Esophagus muscularis mucosa (tissue), 4 donors: Measurements from ENCODE around the gene TNPO1. TPM values are rescaled to one million over a fixed set of nuclear protein-coding genes. Genes with fewer than 3 reads are reported as not detected.

Source experiments
- DNase-seq: peaks from one replicate; pipeline ENCODE4 v3.0.0-alpha.2; 2017; ENCODE audit errors: extremely low spot score
- H3K27ac ChIP-seq, 4 donors: fragments of 200-600 bp; sonication (generic); replicated peaks in 1 of 4; 1 replicate in 3 of 4; 2 replicates in 1 of 4; pipeline ENCODE4 v1.5.1; 2016 to 2019; ENCODE audit warnings: mild to moderate bottlenecking in 1 of 4
- H3K27me3 ChIP-seq, 4 donors: fragments of 200-600 bp; sonication (generic); one replicate each; pipeline versions ENCODE4 v1.5.1 to v1.6.0; 2016 to 2019
- H3K36me3 ChIP-seq, 4 donors: fragments of 200-600 bp; sonication (generic); one replicate each; pipeline ENCODE4 v1.5.1; 2016 to 2019
- H3K4me1 ChIP-seq, 4 donors: fragments of 200-600 bp; sonication (generic); one replicate each; pipeline ENCODE4 v1.5.1; 2016 to 2019
- H3K4me3 ChIP-seq, 4 donors: fragments of 200-600 bp; sonication (generic); 1 replicate in 2 of 4; 2 replicates in 2 of 4; pipeline ENCODE4 v1.5.1; 2016 to 2019; ENCODE audit warnings: mild to moderate bottlenecking in 4 of 4, moderate library complexity in 1 of 4
- H3K9me3 ChIP-seq, 4 donors: fragments of 200-600 bp; sonication (generic); 1 replicate in 3 of 4; 2 replicates in 1 of 4; pipeline ENCODE4 v1.5.1; 2016 to 2019
- EP300 ChIP-seq: sonication (generic); formaldehyde crosslinking; IDR thresholded peaks from one replicate; pipeline ENCODE4 v1.6.1; 2017; ENCODE audit warnings: antibody characterized with exemption
- POLR2A ChIP-seq: fragments of 450-650 bp; IDR thresholded peaks from one replicate; pipeline ENCODE4 v1.6.1; 2017; ENCODE audit warnings: antibody characterized with exemption, moderate library complexity, mild to moderate bottlenecking, low read depth
- POLR2AphosphoS5 ChIP-seq, 2 donors: sonication (generic); formaldehyde crosslinking; IDR thresholded peaks; one replicate each; pipeline ENCODE4 v1.6.1; 2017; ENCODE audit warnings: antibody characterized with exemption in 2 of 2
- WGBS: methylation state at CpG from one replicate; pipeline ENCODE4 v1.1.5; 2018; 5-methylcytosine and 5-hydroxymethylcytosine counted together
- intact Hi-C: fragments of 100-400 bp; cut with DNase I; formaldehyde crosslinking; loops from one replicate; pipeline ENCODE4 v1.15.1; 2023
- total RNA-seq, 4 donors: library from RNA; depleted of rRNA; stranded (reverse); fragments of >200 nt; gene quantifications; one replicate each; pipeline versions ENCODE4 v1.1.0 to v1.2.1, GENCODE V29; 2016
- TF ChIP-seq, protein P1 (sequence below), 3 experiments: fragments of 200-600 bp in 2 of 3; fragments of 450-650 bp in 1 of 3; sonication (generic) in 2 of 3; IDR thresholded peaks; one replicate each; pipeline ENCODE4 v1.5.1; 2017 to 2019; ENCODE audit warnings: antibody characterized with exemption in 3 of 3, mild to moderate bottlenecking in 2 of 3, moderate library complexity in 1 of 3

Gene TNPO1
- total RNA-seq, 4 donors from 2014 or later = 67.8 to 81.8 (median 71.3) TPM

DNA sequence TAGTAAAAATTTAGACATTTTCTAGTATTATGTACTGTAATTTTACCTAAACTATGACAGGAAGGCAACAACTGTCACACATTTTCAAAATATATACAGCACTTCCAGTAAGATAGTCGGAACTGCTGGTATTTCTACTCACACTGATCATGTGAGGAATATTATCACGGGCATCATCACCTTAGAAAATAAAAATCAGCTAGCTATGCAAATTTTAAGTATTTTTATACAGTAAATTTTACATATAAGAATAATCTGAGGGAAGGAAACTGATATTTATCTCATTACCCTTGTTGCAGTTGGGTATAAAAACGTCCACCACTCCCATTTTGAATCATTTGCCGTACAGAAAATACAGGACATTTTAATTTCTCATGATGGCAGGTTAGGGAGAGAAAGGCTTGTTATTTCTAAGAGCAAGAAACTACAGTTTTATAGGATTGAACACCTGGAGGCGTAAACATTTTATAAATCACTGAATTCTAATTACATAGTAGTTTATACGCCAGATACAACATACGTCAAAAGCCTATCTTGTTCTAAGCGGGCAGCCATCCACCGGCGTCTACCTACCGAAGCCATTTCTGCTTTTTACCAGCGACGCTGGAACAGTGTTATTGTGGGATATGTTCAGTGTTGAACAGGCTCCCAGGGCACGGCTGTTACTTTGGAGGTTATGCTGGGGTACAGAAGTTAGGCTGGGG is 729 bp upstream of the TNPO1 start:
- Histone ChIP-seq H3K9me3 (no peaks in the 10 kb centered on the region), H3K4me1 (peaks cover 11 to 33% (median 30%) of the 10 kb centered on the region in 4 donors), H3K4me3 (peak overlapping the region; percentile 71 to 91 (median 84)), H3K36me3 (no peaks in the 10 kb centered on the region), H3K27me3 (no peaks in the 10 kb centered on the region), H3K27ac (peak overlapping the region; percentile 94 to 99 (median 98))
- 3% methylated on average over 14 of the region's 14 CpGs for WGBS
- no peak for DNase-seq
- intact Hi-C loops = loop anchor here (5.0 kb wide), 2 partner anchors 203 to 448 kb away; no protein-coding TSS in a partner anchor
- TF ChIP-seq EP300 (no peak), POLR2A (no peak), POLR2AphosphoS5 (IDR thresholded peaks at IDR 0.05) (no peak)
- TF ChIP-seq, protein P1, sequence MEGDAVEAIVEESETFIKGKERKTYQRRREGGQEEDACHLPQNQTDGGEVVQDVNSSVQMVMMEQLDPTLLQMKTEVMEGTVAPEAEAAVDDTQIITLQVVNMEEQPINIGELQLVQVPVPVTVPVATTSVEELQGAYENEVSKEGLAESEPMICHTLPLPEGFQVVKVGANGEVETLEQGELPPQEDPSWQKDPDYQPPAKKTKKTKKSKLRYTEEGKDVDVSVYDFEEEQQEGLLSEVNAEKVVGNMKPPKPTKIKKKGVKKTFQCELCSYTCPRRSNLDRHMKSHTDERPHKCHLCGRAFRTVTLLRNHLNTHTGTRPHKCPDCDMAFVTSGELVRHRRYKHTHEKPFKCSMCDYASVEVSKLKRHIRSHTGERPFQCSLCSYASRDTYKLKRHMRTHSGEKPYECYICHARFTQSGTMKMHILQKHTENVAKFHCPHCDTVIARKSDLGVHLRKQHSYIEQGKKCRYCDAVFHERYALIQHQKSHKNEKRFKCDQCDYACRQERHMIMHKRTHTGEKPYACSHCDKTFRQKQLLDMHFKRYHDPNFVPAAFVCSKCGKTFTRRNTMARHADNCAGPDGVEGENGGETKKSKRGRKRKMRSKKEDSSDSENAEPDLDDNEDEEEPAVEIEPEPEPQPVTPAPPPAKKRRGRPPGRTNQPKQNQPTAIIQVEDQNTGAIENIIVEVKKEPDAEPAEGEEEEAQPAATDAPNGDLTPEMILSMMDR (IDR thresholded peaks at IDR 0.05) = no peak

- Histone ChIP-seq H3K36me3 (no peaks in the 10 kb centered on the region), H3K27ac (peak overlapping the region; percentile 94 to 99 (median 98)), H3K27me3 (no peaks in the 10 kb centered on the region), H3K4me1 (peaks cover 11 to 38% (median 34%) of the 10 kb centered on the region in 4 donors), H3K9me3 (no peaks in the 10 kb centered on the region), H3K4me3 (peak overlapping the region; percentile 71 to 91 (median 84))
- TF ChIP-seq, protein P1 (IDR thresholded peaks at IDR 0.05) = no peak
- TF ChIP-seq POLR2AphosphoS5 (IDR thresholded peaks at IDR 0.05) = peak in 1 of 2 donors; percentile 19
- intact Hi-C loops = loop anchor here (5.0 kb wide), 2 partner anchors 205 to 450 kb away; no protein-coding TSS in a partner anchor
- 0% methylated on average over 24 of the region's 24 CpGs for WGBS
- peak; percentile 94 for DNase-seq
Observed at GRCh38 chr5:72817076-72817481, 618 bp downstream of the TNPO1 start.

DNA sequence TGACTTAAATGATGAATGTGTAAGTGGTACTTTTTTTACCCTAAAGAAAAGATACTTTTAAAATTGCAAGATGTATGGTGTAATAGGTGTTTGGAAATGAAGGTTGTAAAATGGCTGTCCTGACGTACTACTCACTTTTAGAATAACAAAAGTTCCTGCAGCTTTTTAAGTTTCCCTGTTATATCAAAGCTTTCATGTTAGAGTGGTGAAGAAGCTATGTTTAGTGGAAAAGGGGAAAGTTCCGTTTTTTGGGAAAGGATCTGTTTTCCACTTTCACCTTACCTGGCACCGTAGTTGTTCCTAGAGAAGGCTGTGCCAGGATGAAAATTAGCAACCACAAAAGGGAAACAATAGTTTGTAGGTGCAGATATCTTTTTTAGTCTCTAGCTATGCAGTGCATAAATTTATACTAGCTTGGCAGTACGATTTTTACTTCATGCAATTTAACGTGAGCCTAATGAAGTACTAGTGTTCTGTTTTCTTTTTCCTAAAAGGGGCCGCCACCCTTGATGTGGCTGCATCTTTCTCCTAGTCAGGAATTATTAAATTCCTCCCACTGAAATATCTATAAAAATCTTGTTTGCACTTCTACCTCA is 1.3 kb downstream of the TNPO1 start:
- no peak for DNase-seq

DNA sequence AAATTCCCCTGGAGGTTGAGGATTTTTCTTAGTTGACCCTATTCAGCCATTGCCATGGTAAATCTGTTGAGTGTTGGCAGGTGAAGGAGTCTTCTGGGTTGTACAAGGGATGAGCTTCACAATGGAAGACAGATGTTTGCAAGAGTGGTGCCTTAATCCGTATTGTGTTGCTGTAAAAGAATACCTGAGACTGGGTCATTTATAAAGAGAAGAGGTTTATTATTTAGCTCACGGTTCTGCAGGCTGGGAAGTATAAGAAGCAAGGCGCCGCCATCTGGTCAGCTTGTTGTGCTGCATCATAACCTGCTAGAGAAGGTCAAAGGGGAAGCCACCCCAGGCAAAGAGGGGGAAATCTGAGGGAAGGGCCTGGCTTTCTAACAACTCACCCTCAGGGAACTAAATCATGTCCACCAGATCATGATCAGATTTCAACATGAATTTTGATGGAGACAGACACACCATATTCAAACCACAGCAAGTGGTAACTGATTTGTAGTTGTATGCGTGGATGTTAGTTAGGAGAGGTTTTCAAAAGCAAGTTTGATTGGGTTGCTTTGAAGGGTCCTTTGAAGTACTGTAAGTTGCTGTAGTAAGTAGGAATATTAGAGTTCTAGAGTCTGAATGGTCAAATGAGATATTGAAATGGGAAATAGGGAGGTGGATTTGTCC is 2.5 kb downstream of the TNPO1 start:
- Histone ChIP-seq H3K4me3 (peak overlapping the region in 2 of 4 donors; percentile 85 to 91), H3K27me3 (no peaks in the 10 kb centered on the region), H3K9me3 (no peaks in the 10 kb centered on the region), H3K4me1 (peaks cover 11 to 57% (median 53%) of the 10 kb centered on the region in 4 donors), H3K36me3 (no peaks in the 10 kb centered on the region), H3K27ac (peak overlapping the region; percentile 94 to 99 (median 98))
- intact Hi-C loops = loop anchor here (5.0 kb wide), 2 partner anchors 207 to 452 kb away; no protein-coding TSS in a partner anchor
- DNase-seq = no peak
- TF ChIP-seq EP300 (no peak), POLR2A (no peak), POLR2AphosphoS5 (IDR thresholded peaks at IDR 0.05) (no peak)
- TF ChIP-seq, protein P1 (IDR thresholded peaks at IDR 0.05) = peak; percentile 53 to 64 (median 53)
- 43% methylated on average over 5 of the region's 5 CpGs for WGBS

More for the DNA sequence above, 1.3 kb downstream of the TNPO1 start:
- H3K4me1 ChIP-seq = peaks cover 11 to 45% (median 41%) of the 10 kb centered on the region in 4 donors
- no peaks in the 10 kb centered on the region for H3K36me3 ChIP-seq
- WGBS = 9% methylated on average over 6 of the region's 6 CpGs
- no peaks in the 10 kb centered on the region for H3K27me3 ChIP-seq
- intact Hi-C loops = loop anchor here (5.0 kb wide), 2 partner anchors 205 to 450 kb away; no protein-coding TSS in a partner anchor
- H3K4me3 ChIP-seq = peak overlapping the region; percentile 71 to 91 (median 84)
- TF ChIP-seq POLR2AphosphoS5 (IDR thresholded peaks at IDR 0.05) (no peak), EP300 (no peak), POLR2A (no peak)
- TF ChIP-seq, protein P1 (IDR thresholded peaks at IDR 0.05) = no peak
- no peaks in the 10 kb centered on the region for H3K9me3 ChIP-seq
- peak overlapping the region; percentile 94 to 99 (median 98) for H3K27ac ChIP-seq
